IMR-90 (cell line): ENCODE results near the gene SPPL3. TPM values are rescaled to one million over a fixed set of nuclear protein-coding genes. Genes with fewer than 3 reads are reported as not detected.

ENCODE experiments used
- ATAC-seq: fragments of 200-7000 bp; cut with Tn5 transposase; 2 replicates; pipeline ENCODE4 v1.9.1; 2020; ENCODE audit warnings: low read depth, mild to moderate bottlenecking, moderate library complexity
- BruUV-seq: library from RNA; stranded (reverse); fragments of 400-500 nt; replicated peaks from 2 replicates; lab custom pipeline; 2021; lab: Mats Ljungman, UMichigan
- CTCF ChIA-PET: fragments of 300-600 bp; formaldehyde crosslinking; extraction: SDS; loops from one replicate; lab custom pipeline; 2021; ENCODE audit warnings: antibody characterized with exemption; lab: Yijun Ruan, JAX
- POLR2A ChIA-PET: fragments of 300-600 bp; sonication (Branson Sonifier 250); formaldehyde crosslinking; loops from one replicate; lab custom pipeline; 2022; ENCODE audit warnings: antibody characterized with exemption; ENCODE audit not compliant: unreplicated experiment; lab: Charles Lee
- DNase-seq: peaks from one replicate; pipeline ENCODE4 v3.0.0; 2013
- H2AFZ ChIP-seq: replicated peaks from 2 replicates; pipeline ENCODE3; 2013; ENCODE audit warnings: low read length, mild to moderate bottlenecking; ENCODE audit not compliant: poor library complexity
- H2AK5ac ChIP-seq: 2 replicates; pipeline ENCODE4 v1.6.1; 2013; ENCODE audit warnings: low read depth, low read length, inconsistent platforms
- H2AK9ac ChIP-seq: replicated peaks from 2 replicates; pipeline ENCODE3; 2013; ENCODE audit warnings: mild to moderate bottlenecking, low read depth, low read length, moderate library complexity; ENCODE audit not compliant: poor library complexity
- H2BK120ac ChIP-seq: 2 replicates; pipeline ENCODE4 v1.6.1; 2013; ENCODE audit warnings: low read depth, low read length, inconsistent platforms
- H2BK15ac ChIP-seq: 3 replicates; pipeline ENCODE4 v1.6.1; 2013; ENCODE audit warnings: low read depth, low read length, inconsistent platforms
- H2BK20ac ChIP-seq: 2 replicates; pipeline ENCODE4 v1.6.1; 2013; ENCODE audit warnings: low read depth, mild to moderate bottlenecking, inconsistent platforms, low read length, moderate library complexity
- H2BK5ac ChIP-seq: 2 replicates; pipeline ENCODE4 v1.6.1; 2013; ENCODE audit warnings: mild to moderate bottlenecking, low read depth, low read length, inconsistent platforms; ENCODE audit not compliant: poor library complexity, severe bottlenecking
- H3K14ac ChIP-seq: replicated peaks from 2 replicates; pipeline ENCODE4 v1.6.1; 2013; ENCODE audit warnings: low read depth, low read length, inconsistent platforms
- H3K18ac ChIP-seq: 2 replicates; pipeline ENCODE4 v1.6.1; 2013; ENCODE audit warnings: low read depth, low read length, control low read depth
- H3K23ac ChIP-seq: 2 replicates; pipeline ENCODE4 v1.6.1; 2013; ENCODE audit warnings: low read depth, low read length, inconsistent platforms
- H3K27ac ChIP-seq: 2 replicates; pipeline ENCODE4 v1.5.1; 2013; ENCODE audit warnings: mild to moderate bottlenecking, control low read depth, low read length; ENCODE audit not compliant: insufficient read depth
- H3K27me3 ChIP-seq: 2 replicates; pipeline ENCODE4 v1.6.1; 2013; ENCODE audit warnings: low read length; ENCODE audit not compliant: control insufficient read depth, insufficient read depth
- H3K36me3 ChIP-seq: 2 replicates; pipeline ENCODE4 v1.6.1; 2013; ENCODE audit warnings: low read length, mixed read lengths; ENCODE audit not compliant: control insufficient read depth, insufficient read depth
- H3K4ac ChIP-seq: 2 replicates; pipeline ENCODE4 v1.6.1; 2013; ENCODE audit warnings: low read depth, low read length, inconsistent platforms
- H3K4me1 ChIP-seq: 2 replicates; pipeline ENCODE4 v1.6.1; 2013; ENCODE audit warnings: low read length, mixed read lengths; ENCODE audit not compliant: control insufficient read depth, insufficient read depth
- H3K4me2 ChIP-seq: 2 replicates; pipeline ENCODE4 v1.6.1; 2013; ENCODE audit warnings: low read depth, mild to moderate bottlenecking, control low read depth, low read length, moderate library complexity
- H3K4me3 ChIP-seq: 2 replicates; pipeline ENCODE4 v1.5.1; 2013; ENCODE audit warnings: low read depth, mild to moderate bottlenecking, control low read depth, low read length, moderate library complexity; ENCODE audit not compliant: insufficient read depth
- H3K56ac ChIP-seq: 2 replicates; pipeline ENCODE4 v1.6.1; 2013; ENCODE audit warnings: low read length, inconsistent platforms; ENCODE audit not compliant: insufficient read depth; ENCODE audit errors: extremely low read depth
- H3K79me1 ChIP-seq, 2 experiments: 2 replicates each; pipeline ENCODE4 v1.6.1; 2013; ENCODE audit warnings: low read length in 2 of 2, inconsistent platforms in 1 of 2, low read depth in 1 of 2
- H3K9ac ChIP-seq: 2 replicates; pipeline ENCODE4 v1.6.1; 2013; ENCODE audit warnings: low read depth, low read length, control low read depth
- H3K9me1 ChIP-seq: 2 replicates; pipeline ENCODE4 v1.6.1; 2013; ENCODE audit warnings: low read length, inconsistent platforms; ENCODE audit not compliant: insufficient read depth
- H3K9me3 ChIP-seq: 2 replicates; pipeline ENCODE4 v1.6.1; 2013; ENCODE audit warnings: low read length; ENCODE audit not compliant: control insufficient read depth, insufficient read depth
- H4K20me1 ChIP-seq: 2 replicates; pipeline ENCODE4 v1.6.1; 2013; ENCODE audit warnings: low read length, inconsistent platforms; ENCODE audit not compliant: insufficient read depth
- H4K5ac ChIP-seq: 2 replicates; pipeline ENCODE4 v1.6.1; 2013; ENCODE audit warnings: mild to moderate bottlenecking, low read depth, low read length, control low read depth
- H4K8ac ChIP-seq, 2 experiments: 2 replicates each; pipeline ENCODE4 v1.6.1; 2013; ENCODE audit warnings: low read depth in 2 of 2, low read length in 2 of 2, control low read depth in 1 of 2, inconsistent platforms in 1 of 2
- H4K91ac ChIP-seq: 2 replicates; pipeline ENCODE4 v1.6.1; 2013; ENCODE audit warnings: low read depth, low read length, inconsistent platforms; ENCODE audit not compliant: insufficient read depth
- BHLHE40 ChIP-seq: fragments of 150-350 bp; IDR thresholded peaks from 2 replicates; pipeline ENCODE4 v1.6.1; 2016; ENCODE audit warnings: mild to moderate bottlenecking, low read depth, low read length
- CEBPB ChIP-seq: IDR thresholded peaks from 2 replicates; pipeline ENCODE4 v1.6.1; 2012; ENCODE audit warnings: low read depth, low read length, improper control_type of control experiment
- ELK1 ChIP-seq: fragments of 150-350 bp; IDR thresholded peaks from 2 replicates; pipeline ENCODE4 v1.6.1; 2016; ENCODE audit warnings: low read depth, mild to moderate bottlenecking, low read length, moderate library complexity, borderline replicate concordance
- POLR2A ChIP-seq: IDR thresholded peaks from 2 replicates; pipeline ENCODE4 v1.6.1; 2012; ENCODE audit warnings: mild to moderate bottlenecking, low read depth, low read length
- RAD21 ChIP-seq: IDR thresholded peaks from 2 replicates; pipeline ENCODE4 v1.6.1; 2012; ENCODE audit warnings: low read length, improper control_type of control experiment
- RFX5 ChIP-seq: IDR thresholded peaks from 2 replicates; pipeline ENCODE4 v1.8.0; 2012; ENCODE audit warnings: low read depth, mild to moderate bottlenecking, low read length, moderate library complexity
- SMC3 ChIP-seq: fragments of 150-350 bp; IDR thresholded peaks from 2 replicates; pipeline ENCODE4 v1.6.1; 2016; ENCODE audit warnings: low read depth, mild to moderate bottlenecking, antibody characterized with exemption, low read length, moderate library complexity
- WGBS, 2 experiments: methylation state at CpG; one replicate each; pipeline versions ENCODE4 v1.1.5 to v1.1.7; 2013; ENCODE audit warnings: missing lambda C conversion rate in 2 of 2; ENCODE audit not compliant: insufficient read length in 1 of 2; ENCODE audit errors: extremely low coverage in 2 of 2; 5-methylcytosine and 5-hydroxymethylcytosine counted together
- dilution Hi-C: fragments of 300-500 bp; cut with HindIII; formaldehyde crosslinking; loops from one replicate; pipeline ENCODE4 v1.14.3; 2018; ENCODE audit warnings: low sequenced_read_pairs; ENCODE audit not compliant: unreplicated experiment
- in situ Hi-C: fragments of 300-500 bp; cut with MboI; formaldehyde crosslinking; loops from 3 replicates; pipeline ENCODE4 v1.14.3; 2019; ENCODE audit warnings: low sequenced_read_pairs, inconsistent platforms, mixed read lengths
- intact Hi-C: fragments of 100-400 bp; cut with micrococcal nuclease; formaldehyde crosslinking; loops from 2 replicates; pipeline ENCODE4 v1.10.0; 2022
- polyA plus RNA-seq, 3 experiments: library from polyadenylated mRNA; depleted of rRNA; stranded (reverse); fragments of >200 nt; gene quantifications; 2 replicates each; pipeline ENCODE4 v1.2.3, GENCODE V29; 2012; ENCODE audit warnings: low replicate concordance in 1 of 3
- total RNA-seq: library from RNA; depleted of rRNA; stranded (reverse); fragments of >200 nt; gene quantifications from 2 replicates; pipeline ENCODE4 v1.2.3, GENCODE V29; 2012

SPPL3 gene
- total and polyA plus RNA-seq, 2 of the 4 experiments (the other 2 are of a cell fraction), result 1.6 to 18.0 TPM

GRCh38 chr12:120847814-120848213 is 56.3 kb downstream of the SPPL3 start:
- H3K4ac ChIP-seq, result no peak overlapping the region
- no peak overlapping the region for H3K4me2 ChIP-seq
- H2AK5ac ChIP-seq, result no peak overlapping the region
- H3K36me3 ChIP-seq, result peaks cover 3% of the 10 kb centered on the region
- peaks cover 33 to 78% of the 10 kb centered on the region in 2 experiments for H3K79me1 ChIP-seq
- no TSS peak for BruUV-seq
- no peak overlapping the region for H2AK9ac ChIP-seq
- H3K9me1 ChIP-seq, result peaks cover 9% of the 10 kb centered on the region; the same call in 1 of the 2 replicates
- in situ Hi-C loops (no loop called here), intact Hi-C loops (loop anchor here (5.0 kb wide), 1 partner anchor 39 kb away; no protein-coding TSS in a partner anchor), dilution Hi-C loops (no loop called here)
- ATAC-seq (no peak), DNase-seq (no peak)
- TF ChIP-seq BHLHE40 (no peak), CEBPB (no peak), ELK1 (no peak), RFX5 (no peak), POLR2A (no peak), RAD21 (no peak), SMC3 (no peak)
- H2BK15ac ChIP-seq, result no peak overlapping the region
- ChIA-PET CTCF (no interaction called here), POLR2A (no interaction called here)
- no peaks in the 10 kb centered on the region for H3K27me3 ChIP-seq
- WGBS, 2 experiments, result no CpG with 5 or more reads among the region's 3 CpGs
- no peak overlapping the region for H3K23ac ChIP-seq
- no peak overlapping the region for H2AFZ ChIP-seq
- no peak overlapping the region for H3K4me3 ChIP-seq
- no peak overlapping the region for H2BK5ac ChIP-seq
- no peak overlapping the region for H3K56ac ChIP-seq
- H3K9me3 ChIP-seq, result no peaks in the 10 kb centered on the region
- H2BK20ac ChIP-seq, result no peak overlapping the region
- H3K14ac ChIP-seq, result no peak overlapping the region
- no peak overlapping the region for H4K8ac ChIP-seq
- no peak overlapping the region for H4K5ac ChIP-seq
- no peak overlapping the region for H3K27ac ChIP-seq
- H2BK120ac ChIP-seq, result no peak overlapping the region
- H3K9ac ChIP-seq, result no peak overlapping the region
- H3K4me1 ChIP-seq, result peaks cover 12% of the 10 kb centered on the region
- peaks cover 66% of the 10 kb centered on the region for H4K20me1 ChIP-seq
- no peak overlapping the region for H3K18ac ChIP-seq
- H4K91ac ChIP-seq, result no peak overlapping the region
